B cell (primary cell): ENCODE data around the gene TFRC. TPM values are rescaled to one million over a fixed set of nuclear protein-coding genes. Genes with fewer than 3 reads are reported as not detected.
"Not testable (repeated sequence)": the region's sequence is repeated elsewhere in the genome, so short reads cannot be mapped to it uniquely, and the experiment has no call there.

Experiments used
- ATAC-seq: fragments of 200-7000 bp; cut with Tn5 transposase; one replicate; pipeline ENCODE4 v1.10.0; 2021; ENCODE audit warnings: low read depth, mild to moderate bottlenecking, moderate number of reproducible peaks, moderate library complexity
- CTCF ChIA-PET: fragments of 350-600 bp; sonication (Branson Sonifier 250); formaldehyde crosslinking; loops from one replicate; lab custom pipeline; 2021; ENCODE audit warnings: antibody characterized with exemption, inconsistent platforms; lab: Charles Lee
- POLR2A ChIA-PET: fragments of 350-600 bp; sonication (Branson Sonifier 250); formaldehyde crosslinking; loops from one replicate; lab custom pipeline; 2021; ENCODE audit warnings: antibody characterized with exemption; lab: Charles Lee
- DNase-seq: peaks from one replicate; pipeline ENCODE4 v3.0.0; 2013
- H2AFZ ChIP-seq: 2 replicates; pipeline ENCODE4 v1.6.1; 2012; ENCODE audit warnings: mild to moderate bottlenecking, low read depth, low read length; ENCODE audit not compliant: insufficient read depth, poor library complexity, severe bottlenecking
- H3K27ac ChIP-seq, 2 donors: 1 replicate in 1 of 2; 2 replicates in 1 of 2; pipeline ENCODE4 v1.5.1; 2012 to 2013; ENCODE audit warnings: low read length in 2 of 2, mild to moderate bottlenecking in 2 of 2, moderate library complexity in 1 of 2
- H3K27me3 ChIP-seq, 4 experiments: fragments of 200-600 bp in 1 of 4; sonication (generic) in 1 of 4; replicated peaks in 1 of 4; 1 replicate in 2 of 4; 2 replicates in 2 of 4; pipeline versions ENCODE4 v1.6.1 to v1.7.0; 2013 to 2016; ENCODE audit warnings: low read length in 3 of 4, mild to moderate bottlenecking in 2 of 4, mixed read lengths in 1 of 4, moderate library complexity in 1 of 4; ENCODE audit not compliant: insufficient read depth in 4 of 4, control insufficient read depth in 3 of 4; ENCODE audit errors: control extremely low read depth in 1 of 4
- H3K36me3 ChIP-seq, 2 experiments: replicated peaks in 1 of 2; 1 replicate in 1 of 2; 2 replicates in 1 of 2; pipeline versions ENCODE4 v1.6.1 to v1.7.1; 2013; ENCODE audit warnings: low read length in 1 of 2; ENCODE audit not compliant: insufficient read depth in 2 of 2, control insufficient read depth in 1 of 2; ENCODE audit errors: control extremely low read depth in 1 of 2, extremely low read depth in 1 of 2
- H3K4me1 ChIP-seq, 2 donors: fragments of 200-600 bp in 1 of 2; sonication (generic) in 1 of 2; 1 replicate in 1 of 2; 2 replicates in 1 of 2; pipeline versions ENCODE4 v1.5.1 to v1.6.1; 2013 to 2017; ENCODE audit warnings: low read length in 2 of 2; ENCODE audit not compliant: control insufficient read depth in 2 of 2, insufficient read depth in 2 of 2
- H3K4me2 ChIP-seq: replicated peaks from 2 replicates; pipeline ENCODE3; 2012; ENCODE audit warnings: mild to moderate bottlenecking, low read depth, low read length; ENCODE audit not compliant: poor library complexity, severe bottlenecking
- H3K4me3 ChIP-seq, 5 experiments: fragments of 200-600 bp in 1 of 5; sonication (generic) in 1 of 5; 1 replicate in 3 of 5; 2 replicates in 2 of 5; pipeline versions ENCODE4 v1.5.1 to v1.7.0; 2011 to 2016; ENCODE audit warnings: low read length in 4 of 5, mild to moderate bottlenecking in 4 of 5, low read depth in 2 of 5, control low read depth in 1 of 5, moderate library complexity in 1 of 5; ENCODE audit not compliant: insufficient read depth in 1 of 5; ENCODE audit errors: control extremely low read depth in 1 of 5, extremely low read depth in 1 of 5
- H3K79me2 ChIP-seq: fragments of 200-600 bp; sonication (generic); one replicate; pipeline ENCODE4 v1.6.0; 2016; ENCODE audit warnings: low read length; ENCODE audit not compliant: control insufficient read depth, insufficient read depth
- H3K9ac ChIP-seq: fragments of 200-600 bp; sonication (generic); 2 replicates; pipeline ENCODE4 v1.6.1; 2017; ENCODE audit warnings: mild to moderate bottlenecking, low read length, moderate library complexity
- H3K9me3 ChIP-seq, 3 donors: one replicate each; pipeline versions ENCODE4 v1.6.1 to v1.7.1; 2013; ENCODE audit warnings: low read length in 2 of 3; ENCODE audit not compliant: control insufficient read depth in 2 of 3, insufficient read depth in 1 of 3; ENCODE audit errors: control extremely low read depth in 1 of 3
- H4K20me1 ChIP-seq: 2 replicates; pipeline ENCODE4 v1.6.0; 2012; ENCODE audit warnings: mild to moderate bottlenecking, low read length; ENCODE audit not compliant: insufficient read depth, control insufficient read depth, poor library complexity, severe bottlenecking
- H3K27ac Mint-ChIP-seq: one replicate; pipeline ENCODE4 v1.8.0; 2021; ENCODE audit warnings: mixed read lengths
- H3K27me3 Mint-ChIP-seq: one replicate; pipeline ENCODE4 v1.8.0; 2021; ENCODE audit warnings: mixed read lengths
- H3K4me1 Mint-ChIP-seq: one replicate; pipeline ENCODE4 v1.8.0; 2021; ENCODE audit warnings: mixed read lengths
- H3K4me3 Mint-ChIP-seq: one replicate; pipeline ENCODE4 v1.8.0; 2021; ENCODE audit warnings: mixed read lengths
- H3K9me3 Mint-ChIP-seq: one replicate; pipeline ENCODE4 v1.8.0; 2022; ENCODE audit warnings: mixed read lengths; ENCODE audit not compliant: insufficient read depth
- CTCF ChIP-seq: fragments of 200-600 bp; IDR thresholded peaks from one replicate; pipeline ENCODE4 v1.8.0; 2022; ENCODE audit warnings: antibody characterized with exemption, mild to moderate bottlenecking
- EZH2 ChIP-seq: IDR thresholded peaks from 2 replicates; pipeline ENCODE4 v1.6.1; 2012; ENCODE audit warnings: borderline replicate concordance, low read depth, mild to moderate bottlenecking, moderate library complexity, low read length; ENCODE audit not compliant: insufficient read depth, poor library complexity, severe bottlenecking
- WGBS: methylation state at CpG from one replicate; pipeline ENCODE4 v1.1.5; 2013; ENCODE audit warnings: missing lambda C conversion rate; ENCODE audit not compliant: insufficient coverage; 5-methylcytosine and 5-hydroxymethylcytosine counted together
- intact Hi-C: fragments of 100-400 bp; cut with micrococcal nuclease; formaldehyde crosslinking; loops from one replicate; pipeline ENCODE4 v1.10.0; 2022
- polyA plus RNA-seq: library from polyadenylated mRNA; depleted of rRNA; stranded (reverse); fragments of >200 nt; gene quantifications from 2 replicates; pipeline ENCODE4 v1.2.3, GENCODE V29; 2012
- total RNA-seq, 2 donors: library from RNA; stranded (reverse); fragments of 120-200 nt in 1 of 2; gene quantifications; 1 replicate in 1 of 2; 2 replicates in 1 of 2; pipeline versions ENCODE4 v1.2.3 to v1.2.4, GENCODE V29; 2013 to 2022

Gene TFRC
- total and polyA plus RNA-seq, 2 donors (not counting 1 experiment from before 2014, with no cell fraction given) = 41.7 to 104 TPM

- intact Hi-C loops, H3K4me1 ChIP-seq, H3K4me2 ChIP-seq, H3K4me3 ChIP-seq, H3K27ac Mint-ChIP-seq, H3K27me3 ChIP-seq, H3K4me3 Mint-ChIP-seq, H2AFZ ChIP-seq, ATAC-seq, H3K9me3 Mint-ChIP-seq, H3K9ac ChIP-seq, H3K27ac ChIP-seq, H3K27me3 Mint-ChIP-seq, DNase-seq, H3K9me3 ChIP-seq: not testable (repeated sequence)
- peaks cover 40% of the 10 kb centered on the region for H3K79me2 ChIP-seq
- WGBS = 94% methylated on average over 3 of the region's 4 CpGs
- POLR2A ChIA-PET = interaction anchor here (0.6 kb wide), 2 partner anchors 111 to 155 kb away, joined by 3 to 7 read pairs; no protein-coding TSS in a partner anchor
- H4K20me1 ChIP-seq = peaks cover 21% of the 10 kb centered on the region
- CTCF ChIA-PET = interaction anchor here (0.7 to 11.9 kb wide), 4 partner anchors 11 to 128 kb away, joined by 3 to 467 read pairs (median 16); no protein-coding TSS in a partner anchor
- peaks cover 5 to 94% of the 10 kb centered on the region in 2 experiments for H3K36me3 ChIP-seq
- peaks cover 11% of the 10 kb centered on the region for H3K4me1 Mint-ChIP-seq
These were observed 13.1 kb downstream of the TFRC start for GRCh38 chr3:196068812-196069211.

- Histone ChIP-seq H3K36me3 (peaks cover 9 to 95% of the 10 kb centered on the region in 2 experiments), H3K27ac (no peak overlapping the region), H3K27me3 (no peaks in the 10 kb centered on the region), H3K9me3 (no peaks in the 10 kb centered on the region), H3K4me2 (no peak overlapping the region), H3K4me1 (no peaks in the 10 kb centered on the region), H2AFZ (no peak overlapping the region), H3K4me3 (no peak overlapping the region), H3K79me2 (peaks cover 26% of the 10 kb centered on the region), H4K20me1 (peaks cover 9% of the 10 kb centered on the region), H3K9ac (no peak overlapping the region)
- intact Hi-C loops = no loop called here
- H3K9me3 Mint-ChIP-seq = no peaks in the 10 kb centered on the region
- DNase-seq (no peak), ATAC-seq (no peak)
- H3K4me1 Mint-ChIP-seq = peaks cover 7% of the 10 kb centered on the region
- WGBS = no CpG with 5 or more reads among the region's 3 CpGs
- CTCF ChIA-PET = interaction anchor here (0.6 to 2.0 kb wide), 2 partner anchors 129 to 173 kb away, joined by 3 to 9 read pairs; no protein-coding TSS in a partner anchor
- POLR2A ChIA-PET = no interaction called here
- TF ChIP-seq CTCF (no peak), EZH2 (no peak)
- no peaks in the 10 kb centered on the region for H3K27me3 Mint-ChIP-seq
- no peak overlapping the region for H3K27ac Mint-ChIP-seq
- H3K4me3 Mint-ChIP-seq = no peak overlapping the region
These were observed 14.5 kb downstream of the TFRC start for GRCh38 chr3:196067439-196067838.
